Measurements from ENCODE around the gene KRTAP10-10.
A peak's percentile ranks its signal among the peaks of the same experiment; 100 is the strongest.
"Not testable (repeated sequence)": the region's sequence is repeated elsewhere in the genome, so short reads cannot be mapped to it uniquely, and the experiment has no call there.

Gene KRTAP10-10

DNA sequence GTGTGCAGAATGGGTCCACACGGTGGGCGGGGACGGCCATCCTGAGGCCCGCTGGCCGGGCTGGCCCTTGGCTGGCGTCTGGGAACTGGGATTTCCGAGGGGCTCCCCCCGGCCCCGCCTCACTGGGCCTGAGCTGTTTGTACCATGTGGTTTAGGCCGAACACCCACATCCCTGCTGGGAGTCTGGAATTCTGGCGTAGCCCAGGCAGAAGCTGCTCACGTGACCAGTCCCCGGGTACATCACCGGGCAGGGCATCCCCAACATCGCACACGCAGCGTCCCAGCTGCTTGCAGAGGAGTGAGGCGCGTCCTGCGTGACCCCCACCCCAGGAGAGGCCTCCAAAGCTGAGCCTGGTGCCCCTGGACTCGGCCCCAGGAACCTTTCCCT is 34.7 kb upstream of the KRTAP10-10 start:
- DNase-seq (ENCODE audit: low read depth in 1 of 2, low spot score in 1 of 2): no peak

GRCh38 chr21:44603109-44603875 is 33.9 kb upstream of the KRTAP10-10 start:
- DNase-seq (ENCODE audit: low read depth in 1 of 2, low spot score in 1 of 2): no peak

DNA sequence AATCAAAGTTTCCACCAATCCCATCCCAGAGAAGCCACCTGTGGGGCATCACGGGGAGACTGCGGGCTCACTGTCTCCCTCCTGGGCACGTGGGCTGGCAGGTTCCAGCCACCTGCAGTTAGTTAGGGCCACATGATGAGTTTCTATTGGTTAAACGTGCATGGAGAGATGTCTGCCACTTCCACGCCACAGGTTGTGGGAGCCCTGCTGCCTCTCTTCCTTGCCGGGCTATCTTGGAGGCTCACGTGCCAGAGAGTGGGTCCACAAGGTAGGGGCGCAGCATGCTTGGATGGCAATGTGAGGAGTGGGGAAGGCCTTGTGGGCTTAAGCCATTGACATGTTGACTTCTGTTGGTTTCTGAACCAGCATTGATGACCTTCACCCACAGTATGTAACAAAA is 33.2 kb upstream of the KRTAP10-10 start:
- DNase-seq (ENCODE audit: low read depth in 1 of 2, low spot score in 1 of 2): no peak

DNA sequence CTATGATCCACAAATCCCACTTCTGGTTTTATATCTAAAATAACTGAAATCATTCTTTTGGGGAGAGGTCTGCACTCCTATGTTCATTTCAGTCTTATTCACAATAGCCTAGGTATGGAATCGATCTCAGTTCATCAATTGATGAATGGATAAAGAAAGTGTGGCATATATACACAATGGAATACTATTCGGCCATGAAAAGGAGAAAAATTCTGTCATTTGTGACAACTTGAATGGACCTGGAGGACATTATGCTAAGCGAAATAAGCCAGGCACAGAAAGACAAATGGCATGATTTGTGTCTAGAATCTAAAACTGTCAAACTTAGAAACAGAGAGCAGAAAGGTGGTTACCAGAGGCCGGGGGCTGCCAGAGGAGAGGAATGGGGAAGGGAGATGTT is 30.7 kb upstream of the KRTAP10-10 start:
- DNase-seq (ENCODE audit: low read depth in 1 of 2, low spot score in 1 of 2): no peak

GRCh38 chr21:44609193-44609592 is 28.0 kb upstream of the KRTAP10-10 start:
- no peak for DNase-seq (ENCODE audit: low read depth in 1 of 2, low spot score in 1 of 2)

DNA sequence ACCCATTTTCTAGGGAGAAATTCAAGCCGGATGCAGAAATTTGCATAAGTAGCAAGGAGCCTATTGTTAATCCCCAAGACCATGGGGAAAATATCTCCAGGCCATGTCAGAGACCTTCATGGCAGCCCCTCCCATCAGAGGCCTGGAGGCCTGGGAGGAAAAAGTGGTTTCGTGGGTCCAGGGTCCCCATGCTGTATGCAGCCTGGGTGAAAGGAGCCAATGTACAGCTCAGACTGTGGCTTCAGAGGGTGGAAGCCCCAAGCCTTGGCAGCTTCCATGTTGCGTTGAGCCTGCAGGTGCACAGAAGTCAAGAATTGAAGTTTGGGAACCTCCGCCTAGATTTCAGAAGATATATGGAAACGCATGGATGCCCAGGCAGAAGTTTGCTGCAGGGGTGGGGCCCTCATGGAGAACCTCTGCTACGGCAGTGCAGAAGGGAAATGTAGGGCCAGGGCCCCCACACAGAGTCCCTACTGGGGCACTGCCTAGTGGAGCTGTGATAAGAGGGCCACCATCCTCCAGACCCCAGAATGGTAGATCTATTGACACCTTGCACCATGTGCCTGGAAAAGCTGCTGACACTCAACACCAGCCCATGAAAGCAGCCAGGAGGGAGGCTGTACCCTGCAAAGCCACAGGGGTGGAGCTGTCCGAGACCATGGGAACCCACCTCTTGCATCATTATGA is 26.9 kb upstream of the KRTAP10-10 start:
- DNase-seq (ENCODE audit: low read depth in 1 of 2, low spot score in 1 of 2): not testable (repeated sequence)

DNA sequence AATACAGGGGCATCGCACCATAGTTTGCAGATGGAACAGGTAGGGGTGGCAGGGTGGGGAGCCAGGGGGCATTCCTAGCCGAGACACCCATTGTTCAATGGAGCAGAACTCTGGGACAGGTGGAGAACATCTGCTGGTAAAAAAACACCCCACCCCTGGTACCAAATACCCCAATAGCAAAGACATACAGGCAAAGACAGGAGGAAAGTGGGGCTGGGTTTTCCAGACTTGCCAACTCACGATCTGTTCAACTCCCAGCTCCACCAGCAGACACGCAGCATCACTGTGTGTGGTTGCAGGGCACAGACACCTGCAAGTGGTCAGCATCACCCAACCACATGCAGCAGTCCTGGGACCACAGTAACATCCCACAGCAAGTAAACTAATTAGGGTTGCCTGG is 25.6 kb upstream of the KRTAP10-10 start:
- no peak for DNase-seq (ENCODE audit: low read depth in 1 of 2, low spot score in 1 of 2)

- DNase-seq (ENCODE audit: low read depth in 1 of 2, low spot score in 1 of 2): no peak
These were observed 25.1 kb upstream of the KRTAP10-10 start, which contains the start of gene KRTAP10-8 for GRCh38 chr21:44612029-44612486. KRTAP10-8 (plus strand) TSS chr21:44612079; CDS start chr21:44612101, 22 bp downstream.

DNA sequence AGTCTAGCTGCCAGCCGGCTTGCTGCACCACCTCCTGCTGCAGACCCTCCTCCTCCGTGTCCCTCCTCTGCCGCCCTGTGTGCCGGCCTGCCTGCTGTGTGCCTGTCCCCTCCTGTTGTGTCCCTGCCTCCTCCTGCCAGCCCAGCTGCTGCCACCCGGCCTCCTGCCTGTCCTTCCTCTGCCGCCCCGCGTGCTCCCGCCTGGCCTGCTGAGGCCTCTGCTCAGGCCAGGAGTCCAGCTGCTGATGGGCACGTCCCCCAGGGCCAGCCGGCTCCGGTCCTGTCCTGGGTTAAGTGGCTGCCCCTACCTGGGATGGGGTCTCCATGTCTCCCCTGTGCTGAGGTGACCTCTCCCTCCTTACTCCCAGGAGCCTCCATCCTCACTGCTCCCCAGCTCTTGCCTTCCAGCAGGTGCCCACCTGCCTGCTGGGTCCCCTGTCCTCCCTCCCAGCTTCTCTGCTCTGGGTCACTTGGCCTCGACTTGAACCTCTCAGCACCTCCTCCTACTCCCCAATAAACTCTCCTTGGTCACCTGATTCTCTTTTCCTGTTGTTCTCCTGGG is 24.4 kb upstream of the KRTAP10-10 start:
- DNase-seq (ENCODE audit: low read depth in 1 of 2, low spot score in 1 of 2): no peak

DNA sequence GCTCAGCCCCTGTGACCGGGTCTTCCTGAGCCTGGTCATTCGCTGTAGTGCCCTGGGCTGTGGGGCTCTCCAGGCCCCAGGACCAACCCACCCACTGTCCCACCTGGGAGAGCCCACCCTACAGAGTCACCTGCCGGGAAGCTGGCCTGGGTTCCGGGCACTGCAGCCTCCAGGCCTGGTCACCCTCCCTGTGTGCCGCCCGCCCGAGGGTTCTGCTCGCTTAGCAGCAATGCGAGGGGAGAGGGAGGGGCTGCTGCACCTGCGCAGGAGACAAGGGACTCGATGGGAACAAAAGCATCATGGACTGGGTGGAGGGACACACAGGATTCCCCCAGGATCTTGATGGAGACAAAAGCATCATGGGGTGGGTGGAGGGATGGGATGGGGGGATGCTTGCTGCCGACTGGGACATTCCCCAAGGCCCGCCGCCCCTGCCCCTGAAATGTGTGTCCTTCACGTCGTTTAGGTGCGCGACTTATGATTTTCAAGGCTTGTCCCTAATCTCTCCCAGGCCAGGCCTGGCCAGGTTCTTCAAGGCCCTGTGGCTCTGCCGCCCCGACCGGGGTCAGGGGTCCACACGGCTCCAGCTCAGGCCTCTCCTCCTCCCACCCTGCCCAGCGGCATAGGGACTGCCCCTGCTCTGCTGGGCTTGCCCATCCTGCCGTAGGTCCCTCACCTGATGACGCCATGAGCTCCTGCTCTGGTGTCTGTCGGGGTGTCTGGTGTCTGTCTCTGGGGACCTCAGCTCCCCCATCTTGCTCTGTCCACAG is 23.6 kb upstream of the KRTAP10-10 start:
- DNase-seq (ENCODE audit: low read depth in 1 of 2, low spot score in 1 of 2): no peak

DNA sequence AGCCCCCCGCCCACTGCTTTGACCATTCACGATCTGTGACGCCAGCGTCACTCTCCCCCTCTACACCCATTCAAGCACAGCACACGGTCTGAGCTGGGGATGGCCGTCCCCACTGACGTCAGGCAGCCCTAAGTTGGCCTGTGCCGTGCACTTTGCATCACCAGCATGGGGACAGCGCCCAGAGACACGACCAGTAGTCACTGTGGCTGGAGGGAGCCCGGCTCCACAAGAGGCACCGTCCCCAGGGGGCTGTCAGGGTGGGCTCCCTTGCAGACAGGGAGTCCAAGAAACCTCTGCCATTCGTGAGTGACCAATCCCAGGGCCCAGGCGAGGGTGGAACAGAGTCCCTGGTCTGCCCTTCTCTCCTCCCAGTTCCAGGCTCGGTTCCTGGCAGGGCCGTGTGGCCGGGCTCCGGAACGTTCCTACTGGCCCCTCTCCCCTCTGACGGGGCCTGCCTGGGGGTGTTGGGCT is 23.0 kb upstream of the KRTAP10-10 start:
- DNase-seq (ENCODE audit: low read depth in 1 of 2, low spot score in 1 of 2): no peak

DNA sequence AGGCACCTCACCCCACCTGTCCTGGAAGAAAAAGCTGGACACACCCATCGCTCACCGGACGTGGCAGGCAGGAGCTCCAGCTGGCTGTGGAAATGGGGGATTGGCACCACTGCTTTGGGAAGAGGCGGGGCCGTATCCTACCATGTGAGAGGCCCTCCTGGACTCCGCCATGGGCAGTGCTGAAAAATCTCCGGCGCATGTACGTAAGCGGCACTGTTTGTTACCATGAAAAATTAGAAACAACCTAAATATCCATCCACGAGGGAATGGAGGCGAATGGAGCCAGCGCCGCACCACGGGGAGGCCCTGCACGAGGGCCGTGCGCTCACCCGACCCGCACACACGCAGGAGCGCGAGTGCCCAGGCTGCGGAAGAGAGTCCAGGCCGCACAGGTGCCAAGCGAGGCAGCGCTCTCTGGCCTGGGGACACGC is 22.2 kb upstream of the KRTAP10-10 start:
- DNase-seq (ENCODE audit: low read depth in 1 of 2, low spot score in 1 of 2): no peak

GRCh38 chr21:44615466-44615865 is 21.7 kb upstream of the KRTAP10-10 start:
- DNase-seq (ENCODE audit: low read depth in 1 of 2, low spot score in 1 of 2): no peak

DNA sequence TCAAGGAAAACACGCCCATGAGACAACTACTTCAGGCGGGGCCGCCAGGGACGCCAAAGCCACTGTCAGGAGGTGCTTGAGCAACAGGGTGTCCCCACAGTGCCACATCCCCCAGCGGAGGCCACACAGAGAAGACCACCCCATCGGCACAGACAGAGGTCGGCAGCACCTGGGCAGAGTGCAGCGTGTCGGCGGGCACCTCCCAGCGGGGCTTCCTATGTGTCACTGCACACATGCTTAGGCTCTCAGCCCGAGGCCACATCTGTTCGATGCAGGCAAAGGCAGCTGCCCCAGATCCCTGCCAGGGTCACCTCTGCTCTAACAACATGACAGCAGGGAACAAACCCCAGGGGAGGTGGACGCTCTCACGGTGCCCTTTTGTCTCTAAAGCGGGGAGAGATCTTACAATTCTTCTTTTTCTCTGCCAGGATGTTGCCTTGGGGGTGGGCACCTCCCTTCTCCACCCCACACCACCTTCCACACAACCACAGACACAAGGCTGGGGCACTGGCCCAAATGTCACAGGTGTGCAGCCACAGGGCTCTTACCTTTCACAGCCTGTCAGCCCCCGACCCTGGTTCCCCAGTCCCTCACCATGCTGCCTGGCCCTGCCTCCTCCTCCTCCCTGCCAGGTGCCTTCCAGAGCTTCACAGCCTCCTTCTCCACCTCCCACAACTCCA is 21.1 kb upstream of the KRTAP10-10 start:
- no peak for DNase-seq (ENCODE audit: low read depth in 1 of 2, low spot score in 1 of 2)

GRCh38 chr21:44616591-44616926 is 20.6 kb upstream of the KRTAP10-10 start:
- no peak for DNase-seq (ENCODE audit: low read depth in 1 of 2, low spot score in 1 of 2)

DNA sequence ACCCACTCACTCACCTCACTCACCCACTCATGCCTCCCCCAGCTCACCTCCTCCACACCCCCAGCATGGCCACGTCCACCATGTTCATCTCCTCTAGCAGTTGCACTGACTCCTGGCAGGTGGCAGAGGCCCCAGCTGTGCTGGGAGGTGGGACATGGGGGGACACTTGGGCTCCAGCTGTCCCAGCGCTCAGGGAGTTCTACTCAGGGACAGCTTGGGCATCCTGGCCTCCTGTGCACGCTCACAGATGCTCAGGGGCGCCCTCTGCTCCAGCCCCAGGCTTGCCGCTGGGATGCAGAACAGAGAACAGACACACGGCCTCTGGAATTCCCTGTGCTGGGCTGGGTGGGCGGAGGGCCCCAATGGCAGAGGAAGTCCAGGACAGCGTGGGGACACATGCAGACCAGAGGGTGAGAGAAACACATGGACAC is 20.1 kb upstream of the KRTAP10-10 start:
- DNase-seq (ENCODE audit: low read depth in 1 of 2, low spot score in 1 of 2): no peak

- DNase-seq (ENCODE audit: low read depth in 1 of 2, low spot score in 1 of 2): no peak
These were observed 18.7 kb upstream of the KRTAP10-10 start for GRCh38 chr21:44618504-44618903.

GRCh38 chr21:44618909-44619308 is 18.2 kb upstream of the KRTAP10-10 start:
- peak; percentile 36 to 43 for DNase-seq (ENCODE audit: low read depth in 1 of 2, low spot score in 1 of 2)

DNA sequence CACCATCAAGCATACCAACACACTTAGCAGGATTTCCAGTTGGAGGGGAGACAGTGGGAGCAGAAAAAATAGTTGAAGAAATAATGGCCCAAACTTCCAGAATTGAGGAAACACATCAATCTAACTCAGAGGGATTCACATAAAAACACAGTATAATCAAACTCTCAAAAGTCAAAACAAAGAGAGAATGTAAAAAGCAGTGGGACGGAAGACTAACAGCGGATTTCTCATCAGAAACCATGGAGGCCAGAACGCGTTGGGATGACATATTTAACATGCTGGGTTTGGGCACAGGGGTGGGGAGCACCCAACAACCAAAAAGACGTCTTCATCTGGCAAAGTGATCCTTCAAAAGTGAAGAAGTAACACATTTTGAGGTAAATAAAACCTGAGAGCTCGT is 17.3 kb upstream of the KRTAP10-10 start:
- DNase-seq (ENCODE audit: low read depth in 1 of 2, low spot score in 1 of 2): no peak

DNA sequence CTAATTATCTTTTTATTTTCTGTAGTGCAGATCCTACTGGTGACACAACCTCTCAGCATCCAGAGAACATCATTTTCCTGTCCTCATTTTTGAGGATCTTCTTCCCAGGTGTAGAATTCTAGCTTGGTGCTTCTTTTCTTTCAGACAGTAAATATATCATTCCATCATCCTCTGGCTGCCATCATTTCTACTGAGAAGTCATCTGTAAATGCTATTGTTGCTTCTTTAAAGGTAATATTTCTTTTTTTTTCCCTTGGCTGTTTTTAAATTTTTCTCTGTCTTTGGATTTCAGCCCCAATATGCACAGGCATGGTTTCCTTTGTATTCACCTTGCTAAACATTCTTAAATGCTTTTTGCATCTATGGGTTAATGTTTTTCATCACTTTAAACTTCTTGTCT is 13.6 kb upstream of the KRTAP10-10 start:
- no peak for DNase-seq (ENCODE audit: low read depth in 1 of 2, low spot score in 1 of 2)

DNA sequence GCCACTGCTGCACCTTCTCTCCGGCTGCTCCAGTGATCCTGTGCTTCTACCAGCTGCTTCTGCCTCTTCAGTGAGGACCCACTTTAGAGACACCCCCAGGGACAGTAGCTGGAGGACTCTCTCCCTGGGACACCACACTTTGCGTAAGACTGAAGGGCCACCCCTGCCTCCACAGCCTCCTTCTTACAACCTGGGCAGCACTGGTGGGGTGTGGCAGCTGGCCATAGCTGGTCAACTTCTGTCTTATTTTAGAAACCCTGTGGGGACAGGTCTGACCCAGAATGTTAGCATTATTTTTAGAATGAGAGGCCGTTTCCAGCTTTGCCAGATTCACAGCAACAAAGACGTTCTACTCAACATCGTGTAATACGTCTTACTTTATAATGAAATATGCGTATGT is 11.4 kb upstream of the KRTAP10-10 start:
- DNase-seq (ENCODE audit: low read depth in 1 of 2, low spot score in 1 of 2): no peak

Measured in activated T-helper 1 cell treated with anti-CD3 and anti-CD28 coated beads, Interleukin-2, amount 50 U/mL, for 16 hours (primary cell).